Middle frontal gyrus (tissue), 1 donor: ENCODE results near the gene ITPK1.

Experiments used
- DNase-seq: peaks from one replicate; pipeline ENCODE4 v3.0.0-alpha.2; 2015; ENCODE audit warnings: low spot score; ENCODE audit errors: extremely low spot score

Gene ITPK1

GRCh38 chr14:93045211-93045674 lies 70.5 kb downstream of the ITPK1 start:
- no peak for DNase-seq

GRCh38 chr14:93044556-93044955 lies 71.2 kb downstream of the ITPK1 start:
- DNase-seq = no peak

GRCh38 chr14:93044121-93044520 lies 71.6 kb downstream of the ITPK1 start:
- no peak for DNase-seq

GRCh38 chr14:93042968-93043940 lies 72.5 kb downstream of the ITPK1 start:
- no peak for DNase-seq

- no peak for DNase-seq
Observed at GRCh38 chr14:93041830-93042229, 73.9 kb downstream of the ITPK1 start.

GRCh38 chr14:93040982-93041381 lies 74.7 kb downstream of the ITPK1 start:
- no peak for DNase-seq

GRCh38 chr14:93040443-93040842 lies 75.3 kb downstream of the ITPK1 start:
- DNase-seq = no peak

- no peak for DNase-seq
Observed at GRCh38 chr14:93039649-93040315, 75.9 kb downstream of the ITPK1 start.

- DNase-seq = no peak
Observed at GRCh38 chr14:93037351-93037750, 78.4 kb downstream of the ITPK1 start.

- peak; percentile 66 for DNase-seq
Observed at GRCh38 chr14:93036652-93037345, 78.9 kb downstream of the ITPK1 start.

- no peak for DNase-seq
Observed at GRCh38 chr14:93035917-93036651, 79.6 kb downstream of the ITPK1 start.

- no peak for DNase-seq
Observed at GRCh38 chr14:93035585-93035916, 80.2 kb downstream of the ITPK1 start.

GRCh38 chr14:93034671-93034994 lies 81.1 kb downstream of the ITPK1 start:
- no peak for DNase-seq

- DNase-seq = no peak
Observed at GRCh38 chr14:93033983-93034670, 81.6 kb downstream of the ITPK1 start.

GRCh38 chr14:93033084-93033982 lies 82.4 kb downstream of the ITPK1 start:
- DNase-seq = no peak

- no peak for DNase-seq
Observed at GRCh38 chr14:93032421-93032936, 83.2 kb downstream of the ITPK1 start.

GRCh38 chr14:93031505-93032315 lies 84.0 kb downstream of the ITPK1 start:
- no peak for DNase-seq

GRCh38 chr14:93030761-93031160 lies 85.0 kb downstream of the ITPK1 start:
- no peak for DNase-seq
